ENCODE results near the gene DAPK3.

GRCh38 chr19:3976495-3977241, 5.8 kb upstream of the DAPK3 start:
- TF ChIP-seq CTCF (IDR thresholded peaks at IDR 0.05; ENCODE audit: poor library complexity) (no peak), EZH2 (IDR thresholded peaks at IDR 0.05; ENCODE audit: borderline replicate concordance) (no peak)

All from hepatocyte (in vitro differentiated cells).